GM18519 (cell line): ENCODE results near the gene ESAM.
A peak's percentile ranks its signal among the peaks of the same experiment; 100 is the strongest.

ENCODE experiments used
- ATAC-seq: cut with Tn5 transposase; IDR thresholded peaks from one replicate; pipeline ENCODE4 v1.9.1; 2021; ENCODE audit warnings: mild to moderate bottlenecking, moderate library complexity; ENCODE audit not compliant: unreplicated experiment, low FRiP score

ESAM gene, protein sequence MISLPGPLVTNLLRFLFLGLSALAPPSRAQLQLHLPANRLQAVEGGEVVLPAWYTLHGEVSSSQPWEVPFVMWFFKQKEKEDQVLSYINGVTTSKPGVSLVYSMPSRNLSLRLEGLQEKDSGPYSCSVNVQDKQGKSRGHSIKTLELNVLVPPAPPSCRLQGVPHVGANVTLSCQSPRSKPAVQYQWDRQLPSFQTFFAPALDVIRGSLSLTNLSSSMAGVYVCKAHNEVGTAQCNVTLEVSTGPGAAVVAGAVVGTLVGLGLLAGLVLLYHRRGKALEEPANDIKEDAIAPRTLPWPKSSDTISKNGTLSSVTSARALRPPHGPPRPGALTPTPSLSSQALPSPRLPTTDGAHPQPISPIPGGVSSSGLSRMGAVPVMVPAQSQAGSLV

DNA sequence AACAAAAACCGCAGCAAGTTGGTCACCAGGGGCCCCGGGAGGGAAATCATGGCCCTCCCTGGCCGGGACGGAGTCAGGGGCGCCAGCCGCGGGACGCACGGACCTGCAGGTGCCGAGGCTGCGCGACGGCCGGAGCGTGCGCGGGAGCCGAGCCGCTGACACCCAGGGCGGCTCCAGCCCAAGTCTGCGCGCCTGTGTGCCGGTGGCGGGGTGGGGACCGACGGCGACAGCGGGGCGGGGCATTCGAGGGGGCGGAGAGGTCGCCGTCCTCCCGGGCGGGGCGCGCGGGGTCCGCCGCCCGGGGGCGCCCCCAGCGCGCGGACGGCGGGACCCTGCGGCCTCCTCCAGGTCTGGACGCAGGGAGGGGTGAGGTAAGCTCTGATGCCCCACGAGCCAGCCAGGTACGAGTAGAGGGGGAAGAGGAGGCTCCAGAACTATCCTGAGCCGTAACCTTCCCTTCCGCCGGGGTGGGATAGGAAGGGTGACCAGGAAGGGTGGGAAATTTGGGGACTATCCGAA is at the start of gene ESAM:
Gene ESAM (minus strand): TSS at position 186 of the 519 bp plus-strand sequence. CDS start 136 bp downstream, at position 50.
- ATAC-seq: peak; percentile 36

DNA sequence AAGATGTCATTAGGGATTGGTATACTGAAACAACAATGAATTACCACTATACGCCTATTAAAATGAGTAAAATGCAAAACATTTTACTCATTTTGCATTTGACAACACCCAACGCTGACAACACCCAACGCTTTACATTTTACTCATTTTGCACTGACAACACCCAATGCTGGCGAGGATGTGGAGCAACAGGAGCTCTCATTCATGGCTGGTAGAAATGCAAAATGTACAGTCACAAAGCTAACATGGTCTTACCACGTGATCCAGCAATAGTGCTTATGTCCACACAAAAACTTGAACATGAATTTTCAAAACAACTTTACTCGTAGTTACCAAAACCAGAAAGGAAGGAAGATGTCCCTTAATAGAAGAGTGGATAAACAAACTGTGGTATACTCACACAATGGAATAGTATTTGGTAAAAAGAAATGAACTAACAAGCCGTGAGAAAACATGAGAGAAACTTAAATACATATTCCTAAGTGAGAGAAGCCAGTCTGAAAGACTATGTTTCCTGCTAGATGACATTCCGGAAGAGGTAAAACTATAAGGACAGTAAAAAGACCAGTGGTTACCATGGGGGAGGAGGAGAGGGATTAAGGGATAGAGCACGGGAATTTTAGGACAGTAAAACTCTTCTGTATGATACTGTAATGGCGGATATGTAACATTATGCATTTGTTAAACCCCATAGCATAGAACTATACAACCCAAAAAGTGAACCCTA is 49.5 kb upstream of the ESAM start:
- no peak for ATAC-seq

DNA sequence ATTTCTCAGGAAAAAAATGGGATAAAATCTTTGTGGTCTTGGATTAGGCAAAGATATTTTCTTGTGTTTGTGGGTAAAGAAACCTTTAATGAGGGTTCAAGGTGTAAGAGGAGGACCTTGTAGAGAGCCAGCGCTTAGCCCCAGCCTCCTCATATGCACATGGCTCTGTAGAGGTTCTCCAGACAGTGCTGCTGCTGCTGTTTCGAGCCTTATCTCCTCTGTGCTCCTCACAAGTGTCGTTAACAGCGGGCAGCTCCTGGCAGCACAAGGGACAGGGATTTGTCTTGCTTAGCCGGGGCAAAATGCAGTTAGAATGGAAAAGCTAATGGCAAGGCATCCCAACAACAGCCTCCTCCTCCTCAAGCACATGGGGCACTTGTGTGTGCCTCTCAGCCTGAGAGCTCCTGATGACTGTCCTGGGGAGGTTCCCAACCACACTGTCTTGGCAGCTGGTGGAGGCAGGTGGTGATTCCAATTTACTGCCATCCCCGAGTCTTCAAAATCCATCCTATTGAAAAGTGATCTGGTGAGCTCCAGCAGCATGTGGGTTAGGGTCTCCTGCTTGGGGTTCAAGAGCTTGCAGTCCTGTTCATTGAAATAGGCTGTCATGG is 45.7 kb upstream of the ESAM start:
- ATAC-seq: no peak

DNA sequence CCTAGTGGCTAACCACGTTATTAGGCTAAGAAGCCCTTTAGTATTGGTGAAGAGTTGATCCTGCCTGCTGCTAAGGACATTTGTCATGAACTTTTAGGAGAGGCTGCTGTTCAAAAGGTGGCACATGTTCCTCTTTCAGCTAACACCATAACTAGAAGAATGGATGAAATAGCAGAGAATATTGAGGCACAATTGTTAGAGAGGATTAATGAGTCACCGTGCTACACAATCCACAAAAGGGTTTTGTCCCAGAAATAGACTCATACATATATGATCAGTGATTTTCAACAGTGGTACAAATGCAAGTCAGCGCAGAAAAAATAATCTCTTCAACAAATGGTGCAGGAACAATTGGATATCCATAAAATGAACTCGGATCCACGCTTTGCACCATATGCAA is 45.1 kb upstream of the ESAM start:
- no peak for ATAC-seq

DNA sequence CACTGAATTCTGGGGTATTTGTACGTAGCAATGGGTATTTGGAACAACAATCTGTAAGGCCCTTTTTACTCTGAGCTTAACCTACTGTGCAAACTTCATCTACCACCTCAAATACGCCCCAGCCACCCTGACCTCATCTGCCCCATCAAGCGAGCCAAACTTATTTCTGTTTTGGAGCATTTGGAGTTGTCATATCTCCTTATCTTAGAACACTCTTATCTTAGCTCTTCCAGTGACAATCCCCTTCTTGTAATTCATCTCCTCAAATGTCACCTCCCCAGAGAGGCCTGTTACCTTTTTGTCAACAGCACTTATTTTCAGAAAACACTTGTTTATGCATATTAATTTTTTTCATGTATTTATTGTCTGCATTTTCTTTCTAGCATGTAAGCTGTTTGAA is 42.8 kb upstream of the ESAM start:
- no peak for ATAC-seq

DNA sequence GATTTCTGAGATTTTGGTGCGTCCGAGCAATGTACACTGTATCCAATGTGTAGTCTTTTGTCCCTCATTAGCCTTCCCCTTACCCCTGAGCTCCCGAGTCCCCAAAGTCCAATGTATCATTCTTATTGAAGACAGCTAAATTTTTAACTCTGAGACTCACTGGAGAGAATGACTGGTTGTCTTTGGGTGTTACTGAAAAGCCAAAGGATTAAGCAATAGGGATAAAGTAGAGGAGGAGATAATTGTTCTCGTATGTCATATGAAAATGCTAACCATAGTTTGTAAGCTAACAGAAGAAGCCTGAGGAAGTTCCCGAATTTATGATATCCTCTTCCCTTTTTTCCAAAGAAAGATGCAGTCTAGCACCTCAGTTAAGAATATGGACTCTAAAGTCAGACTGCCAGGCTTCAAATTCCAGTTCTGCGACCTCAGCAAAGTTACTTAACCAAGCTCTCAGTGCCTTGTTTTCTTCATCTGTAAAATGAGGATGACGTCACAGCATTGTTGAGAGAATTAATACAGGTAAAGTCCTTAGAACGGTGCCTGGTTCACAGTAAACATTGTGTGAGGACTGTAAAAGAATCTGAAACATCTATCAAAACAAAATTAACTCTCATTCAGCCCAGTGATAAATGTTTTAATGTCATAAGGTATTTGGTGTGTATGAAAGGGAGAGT is 39.7 kb upstream of the ESAM start:
- no peak for ATAC-seq

DNA sequence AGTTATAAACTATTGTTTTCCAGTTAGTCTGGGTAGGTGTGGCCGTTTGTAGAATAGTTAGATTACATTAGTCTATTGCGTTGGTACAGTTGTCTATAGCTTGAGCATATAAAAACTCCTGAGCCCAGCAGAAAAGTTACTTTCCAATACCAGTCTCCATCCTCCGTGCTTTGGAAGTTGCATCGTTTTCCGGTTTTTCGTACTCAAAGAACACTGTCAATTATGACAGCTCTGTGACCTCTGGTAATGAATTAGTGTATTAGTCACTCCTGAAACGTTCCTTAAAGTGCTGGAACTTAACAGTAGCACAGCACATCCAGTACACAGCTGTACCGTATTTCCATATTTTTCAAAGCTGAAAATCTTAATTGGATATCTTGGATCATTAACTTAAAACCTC is 38.9 kb upstream of the ESAM start:
- no peak for ATAC-seq

DNA sequence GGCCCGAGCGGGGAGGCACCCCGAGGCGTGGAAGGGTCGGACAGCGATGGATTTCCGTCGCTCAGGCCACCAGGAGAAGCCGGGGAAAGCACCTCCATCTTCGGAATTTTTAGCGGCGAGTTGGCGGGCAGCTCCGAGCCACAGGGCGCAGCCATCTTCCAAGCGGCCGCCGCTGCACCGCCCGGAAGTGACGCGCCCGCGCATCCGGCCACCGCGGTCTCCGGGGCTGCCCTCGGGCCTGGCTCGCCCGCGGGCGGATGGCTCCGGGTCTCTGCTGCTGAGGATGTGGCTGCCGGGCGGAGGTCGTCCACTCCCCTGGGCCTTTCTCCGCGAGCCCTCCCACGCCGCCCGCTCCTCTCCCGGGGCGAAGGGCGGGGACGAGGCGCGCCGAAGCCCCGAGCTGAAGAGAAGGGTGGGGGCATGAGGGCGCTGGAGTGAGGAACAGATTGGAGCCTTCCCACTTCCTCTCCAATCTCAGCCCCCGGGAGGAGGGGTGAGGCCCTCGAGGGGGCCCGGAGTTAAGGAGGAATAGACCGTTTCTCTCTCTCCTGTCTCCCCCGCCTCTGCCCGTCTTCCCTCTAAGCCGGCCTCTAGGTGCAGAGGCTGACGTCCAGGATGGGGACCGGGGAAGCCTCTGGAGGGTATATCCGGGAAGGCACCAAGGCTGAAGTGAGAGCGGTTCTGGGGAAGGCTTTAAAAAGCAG is 38.3 kb upstream of the ESAM start, which contains the start of gene MSANTD2:
Gene MSANTD2 (minus strand): TSS at position 181 of the 704 bp plus-strand sequence. CDS start 26 bp downstream, at position 155.
- ATAC-seq: peak; percentile 71

DNA sequence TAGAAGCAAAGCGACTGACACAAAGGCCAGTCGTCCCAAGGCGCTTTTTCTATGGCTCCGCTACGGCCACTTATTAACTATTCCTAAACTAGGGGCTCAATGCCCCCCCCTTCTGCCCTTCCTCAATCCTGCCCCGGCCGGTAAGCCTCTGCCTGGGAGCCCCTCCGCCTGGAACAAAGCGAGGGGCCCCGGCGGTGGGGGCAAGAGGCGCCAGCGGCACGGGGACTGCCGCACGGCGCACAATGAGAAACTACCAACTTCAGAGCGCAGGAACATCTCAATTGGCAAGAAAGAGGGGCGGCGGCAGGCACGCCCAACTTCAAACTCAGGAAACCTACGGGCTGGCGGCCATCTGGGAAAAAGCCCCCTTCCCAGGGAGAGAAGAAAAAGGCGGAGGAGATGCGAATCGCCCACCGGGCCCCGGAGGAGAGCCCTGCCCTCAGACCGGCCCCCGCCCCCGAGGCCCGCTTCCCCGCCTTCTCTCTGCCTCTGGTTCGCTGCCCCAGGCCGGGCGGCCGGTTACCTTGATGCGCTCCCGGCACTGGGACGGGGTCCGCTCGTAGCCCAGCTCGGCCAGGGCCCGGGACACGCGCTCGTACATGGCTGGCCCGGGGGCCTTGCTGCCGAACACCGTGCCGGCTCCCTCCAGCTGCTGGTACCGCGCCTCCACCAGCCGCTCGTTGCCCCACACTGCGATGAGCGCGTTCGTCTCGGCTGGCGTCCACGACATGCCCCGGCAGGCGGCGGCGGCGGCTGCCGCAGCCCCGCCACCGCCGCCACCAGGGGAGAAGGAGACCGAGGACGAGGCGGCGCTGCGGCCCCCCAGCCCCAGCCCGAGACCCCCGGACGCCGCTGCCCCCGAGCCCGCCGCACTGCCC is 37.5 kb upstream of the ESAM start:
- ATAC-seq: peak; percentile 18

DNA sequence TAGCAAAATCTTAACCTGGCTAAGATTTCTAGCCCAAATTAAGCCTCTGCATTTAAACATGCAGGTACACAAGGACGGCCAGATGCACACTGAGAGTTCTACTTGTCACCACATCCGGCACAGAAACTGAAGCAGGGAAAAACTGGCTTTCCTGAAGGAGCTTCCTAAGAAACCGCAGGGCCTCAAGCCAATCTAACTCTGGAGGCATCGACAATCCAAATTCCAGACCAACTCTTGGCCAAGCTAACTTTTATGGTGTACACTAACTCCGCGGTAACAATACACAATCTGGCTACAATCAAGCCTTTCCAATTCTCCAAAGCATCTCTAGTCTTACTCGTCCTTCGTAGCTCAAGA is 36.9 kb upstream of the ESAM start:
- ATAC-seq: peak; percentile 21

DNA sequence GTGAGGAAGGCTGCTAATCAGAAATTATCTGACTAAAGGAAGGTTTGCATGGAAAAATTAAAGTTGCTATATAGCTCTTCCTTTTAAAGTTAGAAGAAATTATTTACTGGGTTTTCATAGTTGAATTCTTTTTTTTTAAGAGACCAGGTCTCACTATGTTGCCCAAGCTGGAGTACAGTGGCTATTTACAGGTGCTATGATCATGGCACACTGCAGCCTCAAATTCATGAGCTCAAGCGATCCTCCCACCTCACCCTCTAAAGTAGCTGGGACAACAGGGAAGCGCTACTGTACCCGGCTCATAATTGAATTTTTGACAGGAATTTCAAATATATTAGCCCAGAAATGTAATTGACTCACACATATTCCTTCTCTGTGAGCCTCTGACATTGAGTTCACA is 34.2 kb upstream of the ESAM start:
- no peak for ATAC-seq

DNA sequence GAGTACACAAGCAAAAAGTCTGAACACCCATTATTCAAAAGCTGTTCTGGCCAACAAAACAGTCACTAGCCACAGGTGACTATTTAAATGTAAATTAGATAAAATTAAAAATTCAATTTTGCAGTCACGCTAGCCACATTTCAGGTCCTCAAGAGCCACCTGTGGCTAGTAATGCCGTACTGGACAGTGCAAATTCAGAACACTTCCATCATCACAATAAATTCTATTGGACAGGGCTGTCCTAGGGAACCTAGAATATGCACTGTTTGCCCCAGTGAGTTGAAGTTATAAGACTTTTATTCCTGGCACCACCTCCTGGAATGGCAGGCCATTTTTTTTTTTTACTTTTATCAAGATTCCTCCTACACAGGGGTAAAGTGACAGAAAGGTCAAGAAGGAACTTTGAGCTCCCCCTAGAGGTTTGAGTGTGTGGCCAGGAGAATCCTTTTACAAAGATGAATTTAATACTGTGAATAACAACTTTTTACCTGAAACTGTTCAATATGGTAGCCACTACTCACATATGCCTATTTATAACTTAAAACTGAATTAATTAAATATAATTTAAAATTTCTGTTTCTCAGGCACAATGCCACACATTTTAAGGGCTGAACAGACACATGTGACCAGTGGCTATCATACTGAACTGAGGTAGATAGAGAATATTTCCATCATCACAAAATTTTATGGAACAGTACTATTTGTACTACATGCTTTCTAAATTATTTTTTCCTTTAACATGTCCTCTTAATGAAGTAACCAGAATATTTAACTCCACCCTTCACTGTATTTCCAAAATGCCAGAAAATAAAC is 31.6 kb upstream of the ESAM start:
- no peak for ATAC-seq

DNA sequence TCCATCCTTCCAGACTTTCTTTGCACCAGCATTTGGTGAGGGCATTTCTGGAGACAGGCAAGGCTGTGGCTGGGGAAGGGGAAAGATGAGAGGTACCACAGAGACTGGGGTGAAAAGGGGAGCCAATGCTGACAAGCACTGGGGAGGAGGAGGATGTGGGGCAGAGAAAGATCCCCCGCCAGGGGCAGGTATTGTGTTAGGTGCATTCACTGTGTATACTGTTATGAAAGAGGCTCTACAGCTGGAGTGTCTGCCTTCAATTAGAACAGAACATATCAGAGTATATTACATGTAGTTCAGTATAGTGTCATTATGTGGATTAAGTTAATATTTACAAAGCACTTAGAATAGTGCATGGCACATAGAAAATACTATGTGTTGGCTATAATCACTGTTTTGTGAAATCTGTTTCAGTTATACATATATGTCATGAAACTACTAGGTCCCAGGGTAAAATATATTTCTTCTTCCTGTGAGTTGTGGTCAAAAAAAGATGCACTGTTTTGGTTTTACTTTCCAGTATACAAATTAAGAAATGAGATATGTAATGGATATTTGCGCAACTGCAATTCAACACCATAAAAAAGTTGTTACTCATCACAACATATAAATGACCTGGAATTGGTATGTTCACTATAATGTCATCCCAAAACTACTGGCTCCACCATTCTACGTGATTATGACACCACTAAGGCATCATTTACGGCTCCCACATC is 29.7 kb upstream of the ESAM start:
- ATAC-seq: peak; percentile 58

DNA sequence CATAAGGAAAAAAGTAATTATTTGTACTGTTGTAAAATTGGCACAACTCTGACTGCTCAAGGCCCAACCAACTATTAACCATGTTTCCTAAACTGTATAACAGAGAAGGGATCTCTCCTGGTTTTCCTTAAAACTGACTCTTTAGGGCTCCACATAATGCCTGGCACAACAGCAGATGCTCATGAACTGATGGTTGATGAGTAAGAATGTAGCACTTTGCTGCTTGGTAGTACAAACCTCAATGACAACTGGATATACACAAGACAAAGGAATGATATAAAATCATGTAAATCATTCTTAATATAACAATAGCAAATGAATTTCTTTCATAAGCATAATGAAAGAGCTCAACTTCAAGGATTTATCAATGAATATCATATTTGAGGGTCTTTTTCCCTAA is 26.4 kb upstream of the ESAM start:
- no peak for ATAC-seq

DNA sequence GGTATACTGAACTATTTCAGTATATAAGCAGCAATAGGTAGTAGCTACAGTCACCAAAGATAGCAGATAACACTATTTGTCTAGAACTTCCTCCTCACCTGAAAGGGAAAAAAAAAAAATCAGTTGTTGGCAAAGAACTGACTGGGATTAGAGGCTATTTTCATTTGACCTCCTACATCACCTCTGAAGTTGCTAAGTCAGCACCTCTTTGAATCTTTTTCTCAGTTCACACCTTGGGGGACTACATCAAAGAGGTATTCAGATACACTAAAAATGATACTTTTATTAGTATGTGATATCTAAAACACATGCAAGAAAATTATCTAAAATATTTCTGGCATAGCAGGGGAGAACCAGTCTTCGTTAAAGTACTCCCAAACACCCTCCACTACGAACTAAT is 22.0 kb upstream of the ESAM start:
- no peak for ATAC-seq

DNA sequence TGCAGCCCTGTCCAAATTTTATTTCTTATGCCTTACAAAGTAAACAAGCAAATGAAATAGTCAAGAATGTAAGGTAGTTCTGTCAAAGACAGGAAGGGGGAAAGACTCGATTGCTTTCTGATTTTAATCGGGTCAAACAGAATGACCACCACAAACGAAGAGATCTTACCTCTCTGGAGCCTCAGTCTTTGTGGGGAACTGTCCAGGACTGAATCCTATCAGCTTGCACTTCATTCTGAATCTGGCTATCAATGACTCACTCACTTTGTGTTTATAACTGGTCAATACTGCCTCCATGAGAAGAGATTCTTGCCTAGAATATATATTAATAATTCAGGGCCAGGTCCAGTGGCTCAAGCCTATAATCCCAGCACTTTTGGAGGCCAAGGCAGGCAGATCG is 20.9 kb upstream of the ESAM start:
- no peak for ATAC-seq

DNA sequence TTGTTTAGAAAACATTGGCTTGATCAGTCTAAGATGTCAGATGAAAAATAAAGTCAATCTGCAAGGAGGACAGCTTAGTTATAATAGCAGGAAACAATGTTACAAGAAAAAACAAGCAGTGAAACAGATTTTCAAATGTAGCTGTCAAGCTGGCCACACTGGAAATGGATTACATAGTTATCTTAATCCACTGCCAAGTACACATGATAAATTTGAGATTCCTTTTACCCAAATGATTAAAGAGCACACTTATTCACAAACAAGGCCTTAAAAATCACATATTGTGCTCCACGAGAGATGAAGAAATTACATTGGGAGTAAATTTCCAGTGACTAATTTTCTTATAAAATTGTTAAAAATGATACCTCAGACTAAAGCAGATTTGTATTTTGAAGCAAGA is 17.5 kb upstream of the ESAM start:
- ATAC-seq: no peak

DNA sequence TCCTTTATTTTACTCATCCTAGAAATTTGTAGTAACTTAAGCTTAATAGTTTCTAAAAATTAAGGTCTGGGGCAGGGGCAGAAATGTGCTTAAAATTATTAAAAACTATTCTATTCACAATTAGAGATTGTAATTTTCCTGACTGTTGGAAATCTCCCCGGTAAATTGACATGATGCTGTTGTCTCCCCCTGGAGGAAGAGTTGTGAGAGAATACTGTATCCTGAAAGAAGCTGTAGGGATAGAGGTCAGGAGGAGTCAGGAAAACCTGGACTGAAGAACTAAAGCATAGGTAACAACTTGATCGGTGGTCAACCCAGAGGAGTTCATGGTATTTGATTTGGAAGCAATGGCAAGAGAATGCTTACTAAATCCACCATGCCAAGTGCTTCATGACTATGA is 16.2 kb upstream of the ESAM start:
- ATAC-seq: no peak
